ENCODE results near the gene ZEB2. TPM values are rescaled to one million over a fixed set of nuclear protein-coding genes. Genes with fewer than 3 reads are reported as not detected.

ZEB2 gene
- total RNA-seq, 1 donor from 2014 or later: 139 TPM

DNA sequence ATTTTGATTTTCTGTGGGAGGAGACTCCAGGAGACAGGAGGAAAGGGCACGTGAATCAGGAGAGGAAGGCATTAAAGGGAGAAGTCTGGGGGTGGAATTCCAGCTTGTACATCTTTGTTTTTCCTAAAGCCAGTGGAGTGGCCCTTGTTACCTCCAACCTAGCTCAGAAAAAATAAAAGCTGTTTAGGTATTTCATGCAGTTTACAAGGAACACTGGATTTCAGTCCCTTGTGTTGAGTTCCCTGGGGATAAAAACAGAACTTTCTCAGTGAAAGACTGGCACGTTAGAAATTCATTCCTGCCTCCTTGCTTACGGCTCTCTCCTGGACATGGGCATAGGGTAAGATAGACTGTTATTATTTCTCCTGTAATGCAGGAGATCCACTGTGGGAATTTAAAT is 170.2 kb downstream of the ZEB2 start:
- peaks cover 44% of the 10 kb centered on the region for H3K4me1 Mint-ChIP-seq (ENCODE audit: unreplicated experiment)
- H3K36me3 Mint-ChIP-seq (ENCODE audit: unreplicated experiment): no peaks in the 10 kb centered on the region
- H3K4me3 Mint-ChIP-seq (ENCODE audit: unreplicated experiment): peak overlapping the region; percentile 2
- no peak for TF ChIP-seq CTCF (IDR thresholded peaks at IDR 0.05)
- H3K27me3 Mint-ChIP-seq (ENCODE audit: unreplicated experiment): no peaks in the 10 kb centered on the region
- peak overlapping the region; percentile 94 for H3K27ac Mint-ChIP-seq (ENCODE audit: unreplicated experiment)
- no peak for DNase-seq (ENCODE audit: extremely low spot score, unreplicated experiment)
- no peaks in the 10 kb centered on the region for H3K9me3 Mint-ChIP-seq (ENCODE audit: unreplicated experiment)

GRCh38 chr2:144348846-144349245 is 171.1 kb downstream of the ZEB2 start:
- no peaks in the 10 kb centered on the region for H3K9me3 Mint-ChIP-seq (ENCODE audit: unreplicated experiment)

DNA sequence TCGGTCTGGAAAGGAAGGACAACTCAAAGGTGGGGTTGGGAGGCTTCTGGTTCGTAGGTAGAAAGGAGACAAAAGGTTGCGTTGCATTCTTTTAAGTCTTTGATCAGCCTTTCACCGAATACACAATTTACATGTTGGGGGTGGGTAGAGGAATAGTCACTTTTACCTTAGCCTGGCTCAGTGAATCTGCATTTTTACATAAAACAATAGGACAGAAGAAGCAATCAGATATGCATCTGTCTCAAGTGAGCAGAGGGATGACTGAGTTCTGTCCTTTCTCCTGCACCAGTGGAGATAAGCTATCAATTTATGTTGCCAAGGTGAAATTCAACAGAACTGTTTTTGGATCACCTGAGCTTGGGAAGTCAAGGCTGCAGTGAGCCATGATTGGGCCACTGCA is 173.7 kb downstream of the ZEB2 start:
- no peaks in the 10 kb centered on the region for H3K9me3 Mint-ChIP-seq (ENCODE audit: unreplicated experiment)
- TF ChIP-seq CTCF (IDR thresholded peaks at IDR 0.05): no peak
- H3K4me1 Mint-ChIP-seq (ENCODE audit: unreplicated experiment): peaks cover 43% of the 10 kb centered on the region
- DNase-seq (ENCODE audit: extremely low spot score, unreplicated experiment): no peak
- no peaks in the 10 kb centered on the region for H3K27me3 Mint-ChIP-seq (ENCODE audit: unreplicated experiment)
- H3K4me3 Mint-ChIP-seq (ENCODE audit: unreplicated experiment): no peak overlapping the region
- no peaks in the 10 kb centered on the region for H3K36me3 Mint-ChIP-seq (ENCODE audit: unreplicated experiment)
- H3K27ac Mint-ChIP-seq (ENCODE audit: unreplicated experiment): no peak overlapping the region

More at GRCh38 chr2:144348846-144349245, 171.1 kb downstream of the ZEB2 start:
- DNase-seq (ENCODE audit: extremely low spot score, unreplicated experiment): no peak
- Mint-ChIP-seq H3K27me3 (ENCODE audit: unreplicated experiment) (no peaks in the 10 kb centered on the region), H3K36me3 (ENCODE audit: unreplicated experiment) (no peaks in the 10 kb centered on the region), H3K4me1 (ENCODE audit: unreplicated experiment) (peaks cover 44% of the 10 kb centered on the region), H3K4me3 (ENCODE audit: unreplicated experiment) (peak overlapping the region; percentile 6), H3K27ac (ENCODE audit: unreplicated experiment) (peak overlapping the region; percentile 92)
- no peak for TF ChIP-seq CTCF (IDR thresholded peaks at IDR 0.05)

DNA sequence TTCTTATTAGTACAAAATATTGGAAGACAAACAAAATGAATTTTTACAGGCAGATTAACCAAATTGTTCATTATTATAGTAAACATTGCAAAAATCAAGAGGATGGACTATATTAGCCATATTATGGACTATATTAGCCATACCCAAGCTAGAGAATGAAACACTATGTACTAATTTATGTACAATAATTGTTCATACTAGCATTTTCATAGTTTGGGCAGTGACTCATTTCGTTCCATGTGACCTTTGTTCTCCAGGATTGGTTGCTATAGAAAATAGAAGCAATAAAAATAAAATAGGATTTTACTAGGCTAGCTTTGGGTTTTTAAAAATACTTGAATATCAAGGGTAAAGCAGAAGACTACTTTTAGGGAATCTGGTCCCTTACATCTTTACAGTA is 176.8 kb downstream of the ZEB2 start:
- Mint-ChIP-seq H3K4me1 (ENCODE audit: unreplicated experiment) (peaks cover 14% of the 10 kb centered on the region), H3K9me3 (ENCODE audit: unreplicated experiment) (no peaks in the 10 kb centered on the region), H3K27ac (ENCODE audit: unreplicated experiment) (peak overlapping the region; percentile 21), H3K36me3 (ENCODE audit: unreplicated experiment) (no peaks in the 10 kb centered on the region), H3K4me3 (ENCODE audit: unreplicated experiment) (no peak overlapping the region), H3K27me3 (ENCODE audit: unreplicated experiment) (no peaks in the 10 kb centered on the region)
- no peak for DNase-seq (ENCODE audit: extremely low spot score, unreplicated experiment)
- TF ChIP-seq CTCF (IDR thresholded peaks at IDR 0.05): no peak

GRCh38 chr2:144341538-144341937 is 178.4 kb downstream of the ZEB2 start:
- DNase-seq (ENCODE audit: extremely low spot score, unreplicated experiment): no peak
- Mint-ChIP-seq H3K36me3 (ENCODE audit: unreplicated experiment) (no peaks in the 10 kb centered on the region), H3K27me3 (ENCODE audit: unreplicated experiment) (no peaks in the 10 kb centered on the region), H3K4me1 (ENCODE audit: unreplicated experiment) (peaks cover 4% of the 10 kb centered on the region), H3K9me3 (ENCODE audit: unreplicated experiment) (no peaks in the 10 kb centered on the region), H3K27ac (ENCODE audit: unreplicated experiment) (no peak overlapping the region), H3K4me3 (ENCODE audit: unreplicated experiment) (no peak overlapping the region)
- TF ChIP-seq CTCF (IDR thresholded peaks at IDR 0.05): no peak
